GM12873 (cell line): ENCODE measurements around the gene UBA52.

ENCODE experiments used
- TF ChIP-seq, protein P1 (sequence below): IDR thresholded peaks from 2 replicates; pipeline ENCODE4 v1.5.1; 2012; ENCODE audit warnings: low read depth, mild to moderate bottlenecking, moderate library complexity, low read length, control low read depth; ENCODE audit not compliant: insufficient read depth; ENCODE audit errors: missing control alignments

UBA52 gene

DNA sequence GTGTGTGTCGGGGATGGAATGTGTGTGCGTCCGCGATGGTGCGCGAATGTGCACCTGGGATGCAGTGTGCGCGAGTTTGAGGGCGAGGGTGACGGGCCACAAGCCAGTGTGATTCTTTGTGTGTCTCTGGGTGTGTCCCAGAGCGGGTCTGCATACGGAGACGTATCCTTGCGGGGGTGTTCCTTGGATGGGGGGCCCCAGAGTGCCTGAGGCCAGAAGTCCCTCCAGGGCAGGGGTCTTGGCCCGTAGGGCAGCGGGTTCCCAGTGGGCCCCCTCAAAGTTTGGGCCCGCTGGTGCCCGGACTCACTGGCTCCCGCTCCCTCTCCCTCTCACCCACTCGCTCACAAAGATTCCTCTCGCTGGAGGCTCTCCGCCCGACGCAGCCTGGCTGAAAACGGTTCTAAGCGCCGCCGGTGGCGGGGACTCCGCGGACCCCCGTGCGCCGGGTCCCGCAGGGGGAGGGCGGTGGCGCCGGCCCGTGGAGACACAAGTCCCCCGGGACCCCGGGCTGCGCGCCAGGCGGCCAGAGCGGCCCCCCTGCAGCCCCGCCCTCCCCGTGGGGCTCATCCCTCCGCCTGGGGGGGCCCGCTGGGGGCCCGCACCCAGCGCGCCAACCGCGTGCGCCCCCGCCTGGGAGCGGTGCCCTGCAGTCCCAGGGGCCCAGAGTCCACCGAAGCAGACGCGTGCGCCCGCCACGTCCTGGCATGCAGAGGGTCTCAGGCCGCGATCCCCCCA is 34.1 kb downstream of the UBA52 start:
- TF ChIP-seq, protein P1, sequence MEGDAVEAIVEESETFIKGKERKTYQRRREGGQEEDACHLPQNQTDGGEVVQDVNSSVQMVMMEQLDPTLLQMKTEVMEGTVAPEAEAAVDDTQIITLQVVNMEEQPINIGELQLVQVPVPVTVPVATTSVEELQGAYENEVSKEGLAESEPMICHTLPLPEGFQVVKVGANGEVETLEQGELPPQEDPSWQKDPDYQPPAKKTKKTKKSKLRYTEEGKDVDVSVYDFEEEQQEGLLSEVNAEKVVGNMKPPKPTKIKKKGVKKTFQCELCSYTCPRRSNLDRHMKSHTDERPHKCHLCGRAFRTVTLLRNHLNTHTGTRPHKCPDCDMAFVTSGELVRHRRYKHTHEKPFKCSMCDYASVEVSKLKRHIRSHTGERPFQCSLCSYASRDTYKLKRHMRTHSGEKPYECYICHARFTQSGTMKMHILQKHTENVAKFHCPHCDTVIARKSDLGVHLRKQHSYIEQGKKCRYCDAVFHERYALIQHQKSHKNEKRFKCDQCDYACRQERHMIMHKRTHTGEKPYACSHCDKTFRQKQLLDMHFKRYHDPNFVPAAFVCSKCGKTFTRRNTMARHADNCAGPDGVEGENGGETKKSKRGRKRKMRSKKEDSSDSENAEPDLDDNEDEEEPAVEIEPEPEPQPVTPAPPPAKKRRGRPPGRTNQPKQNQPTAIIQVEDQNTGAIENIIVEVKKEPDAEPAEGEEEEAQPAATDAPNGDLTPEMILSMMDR = no peak

DNA sequence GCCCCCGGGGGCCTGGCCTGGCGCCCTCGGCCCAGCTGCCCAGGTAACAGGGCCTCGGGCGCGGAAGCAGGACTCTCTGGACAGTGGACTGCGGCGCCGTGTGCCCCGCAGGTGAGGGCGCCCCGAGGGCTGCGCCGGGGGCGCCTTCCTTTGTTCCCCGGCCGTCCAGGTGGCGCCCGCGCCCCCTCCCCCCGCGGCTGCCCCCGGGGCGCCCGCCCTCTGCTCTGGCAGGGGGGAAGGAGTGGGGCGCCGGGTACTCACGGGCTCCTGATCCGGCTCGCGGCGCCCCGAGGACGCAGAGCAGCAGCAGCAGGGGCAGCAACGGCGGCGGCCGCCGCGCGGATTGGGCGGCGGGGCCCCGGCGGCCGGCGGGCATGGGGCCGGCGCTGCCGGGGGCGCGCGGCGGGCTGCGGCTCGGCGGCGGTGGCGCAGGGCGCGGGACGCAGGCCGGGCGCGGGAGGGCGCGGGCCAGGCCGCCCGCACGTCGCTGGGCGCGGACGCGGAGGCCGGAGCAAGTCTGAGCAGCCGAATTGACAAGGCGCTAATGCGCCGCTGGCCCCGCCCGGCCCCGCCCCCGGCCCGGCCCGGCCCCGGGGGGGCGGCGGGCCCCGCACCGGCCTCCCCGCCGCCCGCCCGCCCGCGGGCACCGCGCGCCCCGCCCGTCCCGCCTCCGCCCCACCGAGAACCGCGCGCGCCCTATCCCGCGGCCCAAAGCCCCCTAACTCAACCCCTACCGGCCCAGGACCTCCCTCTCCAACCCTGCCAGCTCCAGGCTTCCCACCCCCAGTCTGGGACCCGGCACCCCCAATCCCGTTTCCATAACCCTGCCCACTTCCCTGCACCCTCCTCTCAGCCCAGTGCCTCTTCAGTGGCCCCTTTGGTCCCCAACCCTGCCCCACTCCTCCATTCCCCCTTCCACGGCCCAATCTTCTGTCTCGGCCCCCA is 34.9 kb downstream of the UBA52 start, which contains the start of gene CRLF1:
Gene CRLF1, minus strand, starts transcription at position 519 of the 945 bp plus-strand sequence. Its CDS starts 143 bp downstream, at position 376.
- TF ChIP-seq, protein P1 = no peak

DNA sequence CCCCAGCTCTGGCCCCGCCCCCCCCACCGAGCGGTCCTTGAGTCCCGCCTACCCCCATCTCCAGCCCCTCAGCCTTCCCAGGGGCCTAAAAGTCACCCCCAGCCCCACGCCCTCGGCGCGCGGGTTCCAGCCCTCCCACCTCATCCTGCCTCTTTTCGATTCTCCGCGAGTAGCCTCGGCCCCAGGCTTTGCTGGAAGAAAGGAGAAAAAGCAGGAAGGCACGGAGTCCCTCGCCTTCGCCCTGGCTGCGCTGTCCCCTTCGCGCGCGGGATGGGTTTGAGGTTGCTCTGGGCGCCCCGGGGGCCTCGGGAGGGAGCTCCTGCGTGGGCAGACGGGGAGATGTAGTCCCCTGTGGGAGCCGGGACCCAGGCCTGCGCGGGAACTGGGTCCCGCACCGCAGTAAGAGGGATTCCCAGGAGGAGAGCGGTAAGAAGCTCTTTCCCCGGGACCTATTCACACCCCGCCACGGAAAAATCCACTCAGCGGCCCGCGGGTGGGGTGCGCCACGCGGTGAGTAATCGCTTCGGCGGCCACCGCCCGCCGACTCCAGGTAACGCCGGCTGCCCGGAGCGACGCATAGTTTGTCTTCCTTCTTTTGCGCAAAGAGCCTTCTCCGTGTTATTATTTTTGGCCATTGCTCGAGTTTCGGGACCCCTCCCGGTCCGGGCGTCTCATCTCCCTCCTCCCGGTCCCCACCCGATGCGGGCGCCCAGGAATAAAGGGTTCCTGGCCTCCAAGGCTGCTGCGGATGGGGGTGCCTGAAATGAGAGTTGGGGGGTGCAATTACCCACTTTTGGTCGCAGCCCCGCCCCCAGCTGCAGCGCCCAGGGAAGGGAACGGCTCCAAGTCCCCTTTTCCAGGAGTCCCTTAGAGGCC is 35.8 kb downstream of the UBA52 start:
- TF ChIP-seq, protein P1 = no peak

DNA sequence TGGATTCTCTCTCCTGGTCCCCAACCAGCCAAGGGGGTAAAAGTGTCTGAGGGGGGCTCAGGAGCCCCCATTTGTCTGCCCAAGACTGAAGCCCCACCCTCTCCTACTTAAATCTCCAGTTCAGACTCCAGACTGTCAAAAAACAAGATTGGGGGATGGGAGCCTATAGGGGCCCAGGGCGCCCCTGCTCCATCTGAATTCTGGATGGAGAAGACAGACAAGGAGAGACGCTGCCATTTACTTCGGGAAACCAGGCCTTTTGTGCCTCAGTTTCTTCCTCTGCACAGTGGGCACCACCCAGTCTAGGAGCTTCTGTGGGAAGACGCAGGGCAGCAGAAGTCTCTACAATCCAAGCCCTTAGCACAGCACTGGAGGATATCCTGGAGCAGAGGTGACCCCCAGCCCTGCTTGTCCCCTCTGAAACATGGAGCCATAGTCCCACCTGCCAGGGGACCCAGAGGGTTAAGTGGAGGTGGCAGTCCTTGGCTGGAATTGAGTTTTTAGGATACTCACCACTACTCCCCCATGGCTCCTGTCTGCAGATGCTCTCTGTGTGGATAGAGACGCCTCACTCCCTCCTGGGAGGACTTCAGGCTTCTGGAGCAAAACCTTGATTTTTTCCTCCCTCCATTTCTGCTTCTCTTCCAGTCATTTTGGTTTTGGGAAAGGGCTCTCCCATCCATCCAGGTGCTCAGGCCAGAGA is 36.6 kb downstream of the UBA52 start:
- TF ChIP-seq, protein P1 = no peak

DNA sequence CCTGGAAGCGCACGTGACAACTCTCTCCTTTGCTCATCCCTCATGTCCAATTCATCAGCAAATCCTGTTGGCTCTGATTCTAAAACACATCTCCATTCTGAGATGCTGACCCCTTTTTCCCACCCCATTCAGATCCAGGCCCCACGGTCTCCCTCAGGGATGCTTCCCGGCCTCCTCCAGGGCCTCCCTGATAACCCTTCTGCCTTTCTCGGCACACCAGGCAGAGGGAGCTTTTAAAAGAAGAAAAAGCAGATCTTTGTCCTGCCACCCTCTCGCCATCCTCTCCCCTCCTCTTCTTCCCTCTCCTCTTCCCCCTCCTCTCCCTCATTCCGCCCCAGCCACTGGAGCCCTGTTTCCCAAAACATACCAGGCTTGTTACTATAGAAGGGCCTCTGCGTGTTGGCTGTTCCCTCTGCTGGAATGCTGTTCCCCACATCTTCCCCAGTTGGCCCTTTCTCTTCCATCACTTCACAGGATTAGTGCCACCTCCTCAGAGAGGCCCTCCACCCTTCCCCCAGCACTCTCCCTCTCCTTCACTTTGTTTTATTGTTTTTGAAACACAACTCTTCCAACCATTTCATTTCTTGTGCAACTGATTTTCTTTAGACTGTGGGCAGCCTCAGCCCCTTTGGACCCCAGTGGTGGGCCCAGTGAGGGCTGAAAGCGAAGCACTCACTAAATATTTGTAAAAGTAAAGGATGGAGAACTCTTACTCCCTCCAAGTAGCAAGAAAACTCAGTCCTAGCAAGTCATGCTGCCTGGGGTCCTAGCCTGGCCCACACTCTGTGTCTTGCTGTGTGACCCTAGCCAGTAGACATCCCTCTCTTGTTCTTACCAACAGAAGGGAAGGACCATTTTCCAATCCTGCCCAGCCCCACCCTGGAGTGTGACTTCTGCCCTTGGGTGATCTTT is 37.4 kb downstream of the UBA52 start:
- TF ChIP-seq, protein P1 = no peak

DNA sequence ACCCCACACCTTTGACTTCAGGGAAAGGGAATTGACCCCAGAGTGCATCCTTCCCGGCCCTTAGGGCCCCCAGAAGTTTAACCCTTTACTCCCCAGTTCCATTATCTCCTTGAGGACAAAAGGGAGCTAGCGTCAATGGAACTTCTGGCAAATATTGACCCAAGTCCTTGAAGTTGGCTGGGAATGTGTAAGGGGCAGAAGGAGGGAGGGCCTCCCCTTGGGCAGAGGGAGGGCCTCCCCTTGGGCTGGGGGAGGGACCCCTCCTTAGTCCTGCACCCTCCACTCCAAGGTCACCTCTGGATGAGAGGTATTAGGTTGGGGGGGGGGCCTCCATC is 38.0 kb downstream of the UBA52 start:
- TF ChIP-seq, protein P1 = no peak
